Hematopoietic multipotent progenitor cell treated with erythropoietin and hydrocortisone succinate and interleukin-3 and kit ligand, for 15 days (in vitro differentiated cells): Measurements from ENCODE around the gene TRMT112.

Experiments
- DNase-seq: peaks from one replicate; pipeline ENCODE4 v3.0.0-alpha.2; 2015; ENCODE audit warnings: low spot score

TRMT112 gene

DNA sequence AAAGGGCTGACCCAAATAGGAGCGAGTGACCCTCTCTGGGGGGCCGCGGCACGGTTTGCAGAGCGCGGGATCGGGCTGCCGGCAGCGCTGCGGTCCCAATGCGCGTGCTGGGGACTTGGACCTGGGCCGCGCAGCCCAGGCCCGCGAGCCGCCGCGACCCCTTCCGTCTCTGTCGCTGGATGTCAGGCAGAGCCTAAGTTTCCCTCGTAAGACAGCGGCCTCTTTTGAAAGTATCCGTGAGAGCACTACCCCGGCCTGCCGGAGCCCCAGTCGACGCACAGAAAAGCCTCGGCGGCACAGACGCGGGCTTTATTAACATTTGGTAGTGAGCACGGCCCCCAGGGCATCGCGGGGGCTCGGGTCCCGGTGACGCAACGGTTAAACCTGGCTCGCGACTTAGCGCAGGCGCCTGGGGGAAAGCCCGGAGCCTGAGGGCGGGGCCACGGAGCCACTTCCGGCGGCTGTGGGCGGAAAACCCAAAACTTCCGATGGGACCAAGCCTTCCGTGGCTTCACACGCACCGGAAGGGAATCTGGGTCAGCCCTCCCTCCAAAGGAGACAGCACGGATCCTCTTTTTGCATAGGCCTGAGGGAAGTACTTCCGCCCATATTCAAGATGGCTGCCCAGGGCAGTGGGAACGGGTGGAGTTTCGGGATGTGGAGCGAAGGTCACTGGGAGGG lies 47.7 kb downstream of the TRMT112 start:
- peak; percentile 98 for DNase-seq

DNA sequence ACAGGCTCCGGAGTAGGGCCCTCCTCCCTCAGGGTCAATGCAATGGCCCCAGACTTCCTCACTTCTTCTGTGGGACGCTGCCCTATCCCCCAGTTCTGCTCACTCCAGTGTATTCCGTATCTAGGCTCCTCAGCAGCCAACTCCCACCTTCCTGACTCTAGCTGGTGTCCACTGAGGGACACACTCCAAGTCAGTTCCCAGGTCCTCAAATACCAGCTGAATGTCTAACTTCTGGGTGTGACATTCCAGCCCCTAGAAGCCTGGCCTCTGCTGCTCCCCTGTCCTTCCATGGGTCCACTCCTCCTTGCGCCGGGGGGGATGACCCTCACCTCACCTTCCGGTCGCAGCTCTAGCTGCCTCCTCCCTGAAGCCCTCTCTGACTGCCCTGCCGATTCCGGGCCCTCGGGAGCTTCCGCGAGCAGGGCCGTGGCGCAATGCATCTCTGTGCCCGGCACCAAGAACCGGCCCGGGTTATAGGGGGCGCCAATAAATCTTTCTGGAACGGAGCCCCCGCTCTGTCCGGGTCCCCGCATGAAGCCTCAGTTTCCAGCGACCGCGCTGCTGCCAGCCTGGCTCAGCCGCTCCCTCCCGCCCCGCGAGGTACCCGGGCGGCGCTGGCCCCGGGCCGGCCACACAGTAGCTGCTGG lies 48.3 kb downstream of the TRMT112 start:
- peak; percentile 29 for DNase-seq

- DNase-seq = no peak
Measured at GRCh38 chr11:64268025-64268892, 49.1 kb downstream of the TRMT112 start.

DNA sequence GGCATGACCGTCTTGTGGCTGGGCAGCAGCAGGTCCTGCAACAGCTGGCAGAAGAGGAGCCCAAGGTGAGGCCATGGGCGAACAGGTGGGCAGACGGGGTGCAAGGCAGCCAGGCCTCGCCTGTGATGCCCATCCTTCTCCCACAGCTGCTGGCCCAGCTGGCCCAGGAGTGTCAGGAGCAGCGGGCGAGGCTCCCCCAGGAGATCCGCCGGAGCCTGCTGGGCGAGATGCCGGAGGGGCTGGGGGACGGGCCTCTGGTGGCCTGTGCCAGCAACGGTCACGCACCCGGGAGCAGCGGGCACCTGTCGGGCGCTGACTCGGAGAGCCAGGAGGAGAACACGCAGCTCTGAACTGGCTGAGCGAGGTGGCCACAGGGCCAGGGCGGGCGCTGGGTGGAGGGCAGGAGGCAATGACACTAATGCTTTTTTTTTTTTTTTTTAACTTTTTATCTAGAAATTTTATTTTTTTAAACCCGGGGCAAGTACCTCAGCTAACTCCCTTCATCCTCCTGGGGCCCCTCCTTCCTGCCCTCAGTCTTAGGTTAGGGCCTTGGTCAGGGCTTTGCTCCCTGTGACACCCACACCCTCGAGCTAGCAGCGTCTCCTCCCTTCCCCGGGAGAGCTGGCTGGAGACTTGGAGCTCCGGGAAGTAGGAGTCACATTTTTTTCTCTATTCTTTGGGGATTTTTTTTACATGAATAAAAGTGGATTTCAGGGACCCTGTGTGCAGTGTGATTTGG lies 50.0 kb downstream of the TRMT112 start:
- DNase-seq = no peak
